Lower leg skin (tissue), 3 donors: ENCODE data around the gene DDX10.

Experiments
- CTCF ChIP-seq, 3 donors: fragments of 450-650 bp; IDR thresholded peaks; one replicate each; pipeline ENCODE4 v1.5.1; 2016; ENCODE audit warnings: antibody characterized with exemption in 3 of 3, mild to moderate bottlenecking in 3 of 3, moderate library complexity in 2 of 3
- POLR2A ChIP-seq, 2 donors: fragments of 450-650 bp; IDR thresholded peaks; one replicate each; pipeline ENCODE4 v1.6.1; 2016 to 2017; ENCODE audit warnings: antibody characterized with exemption in 2 of 2, mild to moderate bottlenecking in 1 of 2, moderate library complexity in 1 of 2

GRCh38 chr11:108664730-108665525 is at the start of gene DDX10:
- TF ChIP-seq POLR2A (IDR thresholded peaks at IDR 0.05) (no peak), CTCF (IDR thresholded peaks at IDR 0.05) (no peak)
